ENCODE data around the gene LPCAT4.
"Not testable (repeated sequence)": the region's sequence is repeated elsewhere in the genome, so short reads cannot be mapped to it uniquely, and the experiment has no call there.

The LPCAT4 gene

DNA sequence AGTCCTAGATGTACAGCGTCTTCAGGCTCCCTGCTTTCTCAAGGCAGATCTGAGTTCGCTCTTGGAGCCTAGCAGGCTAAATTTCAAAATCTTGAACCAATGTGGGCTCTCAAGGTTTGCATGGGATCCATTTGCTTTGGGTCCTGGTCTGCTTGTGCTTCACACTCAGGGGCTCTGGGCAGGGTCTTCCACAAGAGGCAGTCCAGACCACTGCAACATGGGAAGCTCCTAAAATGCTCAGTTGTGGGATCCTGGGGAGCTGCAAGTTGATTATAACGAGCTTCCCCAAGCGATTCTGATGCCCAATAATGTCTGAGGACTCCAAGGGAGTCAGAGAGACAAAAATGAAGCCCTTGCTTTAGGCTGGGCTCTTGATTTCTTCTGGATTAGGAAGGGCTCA is 17.2 kb downstream of the LPCAT4 start:
- TF ChIP-seq, protein P1, sequence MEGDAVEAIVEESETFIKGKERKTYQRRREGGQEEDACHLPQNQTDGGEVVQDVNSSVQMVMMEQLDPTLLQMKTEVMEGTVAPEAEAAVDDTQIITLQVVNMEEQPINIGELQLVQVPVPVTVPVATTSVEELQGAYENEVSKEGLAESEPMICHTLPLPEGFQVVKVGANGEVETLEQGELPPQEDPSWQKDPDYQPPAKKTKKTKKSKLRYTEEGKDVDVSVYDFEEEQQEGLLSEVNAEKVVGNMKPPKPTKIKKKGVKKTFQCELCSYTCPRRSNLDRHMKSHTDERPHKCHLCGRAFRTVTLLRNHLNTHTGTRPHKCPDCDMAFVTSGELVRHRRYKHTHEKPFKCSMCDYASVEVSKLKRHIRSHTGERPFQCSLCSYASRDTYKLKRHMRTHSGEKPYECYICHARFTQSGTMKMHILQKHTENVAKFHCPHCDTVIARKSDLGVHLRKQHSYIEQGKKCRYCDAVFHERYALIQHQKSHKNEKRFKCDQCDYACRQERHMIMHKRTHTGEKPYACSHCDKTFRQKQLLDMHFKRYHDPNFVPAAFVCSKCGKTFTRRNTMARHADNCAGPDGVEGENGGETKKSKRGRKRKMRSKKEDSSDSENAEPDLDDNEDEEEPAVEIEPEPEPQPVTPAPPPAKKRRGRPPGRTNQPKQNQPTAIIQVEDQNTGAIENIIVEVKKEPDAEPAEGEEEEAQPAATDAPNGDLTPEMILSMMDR (IDR thresholded peaks at IDR 0.05; ENCODE audit: low read depth, low read length, missing control alignments) = no peak
- no peak overlapping the region for H3K4me3 ChIP-seq (ENCODE audit: low read depth, low read length)
- in situ Hi-C loops (cut with HindIII; ENCODE audit: low sequenced_read_pairs) = no loop called here
- DNase-seq (ENCODE audit: low read depth) = no peak

DNA sequence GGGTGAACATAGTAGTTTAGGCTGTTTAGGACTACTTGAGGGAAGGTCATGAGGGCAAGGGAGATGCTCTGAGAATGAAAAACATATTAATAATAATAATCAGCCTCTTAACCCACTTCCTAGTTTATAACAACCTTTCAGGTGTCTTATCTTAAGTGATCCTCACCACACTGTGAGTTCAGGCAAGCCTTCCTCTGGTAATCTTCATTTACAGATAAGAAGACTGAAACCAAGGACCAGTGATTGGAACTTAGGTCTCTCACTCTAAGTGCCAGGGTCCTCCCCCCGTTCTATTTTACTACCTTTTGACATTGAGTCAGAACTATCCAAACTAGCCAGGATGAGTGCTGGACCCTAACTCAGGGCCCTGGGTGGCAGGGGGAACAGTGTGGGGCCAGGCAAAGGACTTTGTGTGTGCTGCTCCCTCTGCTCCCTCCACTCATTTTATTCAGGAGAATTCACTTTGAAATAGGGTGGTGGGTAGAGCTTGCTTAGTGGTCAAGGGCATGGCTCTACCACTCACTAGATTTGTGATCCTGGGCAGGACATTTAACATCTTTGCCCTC is 18.2 kb downstream of the LPCAT4 start:
- DNase-seq (ENCODE audit: low read depth) = no peak
- TF ChIP-seq, protein P1 (IDR thresholded peaks at IDR 0.05; ENCODE audit: low read depth, low read length, missing control alignments) = no peak
- in situ Hi-C loops (cut with HindIII; ENCODE audit: low sequenced_read_pairs) = no loop called here
- H3K4me3 ChIP-seq (ENCODE audit: low read depth, low read length) = no peak overlapping the region

DNA sequence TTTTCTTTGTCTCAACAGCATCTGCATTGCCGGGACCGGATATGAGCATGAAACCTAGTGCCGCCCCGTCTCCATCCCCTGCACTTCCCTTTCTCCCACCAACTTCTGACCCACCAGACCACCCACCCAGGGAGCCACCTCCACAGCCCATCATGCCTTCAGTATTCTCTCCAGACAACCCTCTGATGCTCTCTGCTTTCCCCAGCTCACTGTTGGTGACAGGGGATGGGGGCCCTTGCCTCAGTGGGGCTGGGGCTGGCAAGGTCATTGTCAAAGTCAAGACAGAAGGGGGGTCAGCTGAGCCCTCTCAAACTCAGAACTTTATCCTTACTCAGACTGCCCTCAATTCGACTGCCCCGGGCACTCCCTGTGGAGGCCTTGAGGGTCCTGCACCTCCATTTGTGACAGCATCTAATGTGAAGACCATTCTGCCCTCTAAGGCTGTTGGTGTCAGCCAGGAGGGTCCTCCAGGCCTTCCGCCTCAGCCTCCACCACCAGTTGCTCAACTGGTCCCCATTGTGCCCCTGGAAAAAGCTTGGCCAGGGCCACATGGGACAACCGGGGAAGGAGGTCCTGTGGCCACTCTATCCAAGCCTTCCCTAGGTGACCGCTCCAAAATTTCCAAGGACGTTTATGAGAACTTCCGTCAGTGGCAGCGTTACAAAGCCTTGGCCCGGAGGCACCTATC is 18.9 kb downstream of the LPCAT4 start:
- no peak overlapping the region for H3K4me3 ChIP-seq (ENCODE audit: low read depth, low read length)
- in situ Hi-C loops (cut with HindIII; ENCODE audit: low sequenced_read_pairs) = no loop called here
- no peak for DNase-seq (ENCODE audit: low read depth)
- TF ChIP-seq, protein P1 (IDR thresholded peaks at IDR 0.05; ENCODE audit: low read depth, low read length, missing control alignments) = no peak

DNA sequence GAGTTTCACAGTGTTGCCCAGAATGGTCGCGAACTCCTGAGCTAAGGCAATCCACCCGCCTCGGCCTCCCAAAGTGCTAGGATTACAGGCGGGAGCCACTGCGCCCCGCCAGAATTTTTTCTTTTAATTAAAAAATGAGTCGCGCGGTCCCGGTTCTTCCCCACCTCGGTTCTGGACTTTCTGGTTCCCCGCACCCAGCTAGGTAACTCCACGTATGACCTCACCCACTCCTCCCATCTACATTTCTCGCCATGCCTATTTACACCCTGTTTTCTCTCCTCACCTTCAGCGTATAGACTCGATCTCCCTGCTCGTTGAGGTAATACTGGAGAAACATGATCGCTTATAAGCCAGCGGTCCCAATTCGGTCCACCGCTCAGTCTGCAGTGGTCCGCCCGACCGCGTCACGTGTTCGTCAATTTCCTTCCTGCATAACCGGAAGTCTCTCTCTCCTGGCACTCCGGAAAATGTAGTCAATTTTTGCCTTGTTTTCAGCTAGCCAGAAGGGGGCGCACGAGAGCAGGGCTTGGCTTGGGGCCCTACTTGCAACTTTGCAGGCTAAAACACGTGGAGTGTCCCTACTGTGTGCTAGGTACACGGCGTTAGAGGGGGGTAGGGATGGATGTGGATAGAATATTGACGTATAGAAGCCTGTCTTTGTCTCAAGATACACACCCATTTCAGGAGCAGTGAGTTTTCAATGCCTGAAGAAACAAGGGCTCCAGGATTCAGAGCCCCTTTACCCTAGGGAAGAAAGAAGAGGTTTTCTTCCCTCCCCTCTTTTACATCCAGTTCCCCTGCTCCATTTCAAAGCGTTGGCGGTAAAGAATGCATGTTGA is 24.0 kb downstream of the LPCAT4 start, which contains the start of the genes NOP10 and NUTM1:
TSS of gene NOP10 (minus strand) at position 400 of the 839 bp plus-strand sequence. CDS start at position 337, 63 bp downstream.
TSS of gene NUTM1 (plus strand) at position 579 of the 839 bp plus-strand sequence. CDS start 382 bp downstream, outside the sequence.
- TF ChIP-seq, protein P1 (IDR thresholded peaks at IDR 0.05; ENCODE audit: low read depth, low read length, missing control alignments) = peak; percentile 92
- peak; percentile 86 for DNase-seq (ENCODE audit: low read depth)
- in situ Hi-C loops (cut with HindIII; ENCODE audit: low sequenced_read_pairs) = no loop called here
- peak within 1 kb of the TSS; percentile 60 for H3K4me3 ChIP-seq (ENCODE audit: low read depth, low read length)

DNA sequence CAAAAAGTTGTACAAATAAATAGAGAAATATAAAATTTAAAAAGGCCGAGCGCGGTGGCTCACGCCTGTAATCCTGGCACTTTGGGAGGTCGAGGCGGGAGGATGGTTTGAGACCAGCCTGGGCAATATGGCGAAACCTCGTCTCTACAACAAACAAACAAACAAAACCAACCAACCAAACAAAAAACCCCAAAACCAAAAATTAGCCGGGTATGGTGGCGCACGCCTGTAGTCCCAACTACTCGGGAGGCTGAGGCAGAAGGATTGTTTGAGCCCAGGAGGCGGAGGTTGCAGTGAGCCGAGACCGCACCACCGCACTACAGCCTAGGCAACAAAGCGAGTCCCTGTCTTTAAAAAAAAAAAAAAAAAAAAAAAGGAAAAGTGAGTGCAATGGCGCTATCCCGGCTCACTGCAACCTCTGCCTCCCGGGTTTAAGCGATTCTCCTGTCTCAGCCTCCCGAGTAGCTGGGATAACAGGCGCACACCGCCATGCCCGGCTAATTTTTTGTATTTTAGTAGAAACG is 24.7 kb downstream of the LPCAT4 start:
- in situ Hi-C loops (cut with HindIII; ENCODE audit: low sequenced_read_pairs); DNase-seq (ENCODE audit: low read depth): not testable (repeated sequence)
- peak overlapping the region; percentile 60 for H3K4me3 ChIP-seq (ENCODE audit: low read depth, low read length)

DNA sequence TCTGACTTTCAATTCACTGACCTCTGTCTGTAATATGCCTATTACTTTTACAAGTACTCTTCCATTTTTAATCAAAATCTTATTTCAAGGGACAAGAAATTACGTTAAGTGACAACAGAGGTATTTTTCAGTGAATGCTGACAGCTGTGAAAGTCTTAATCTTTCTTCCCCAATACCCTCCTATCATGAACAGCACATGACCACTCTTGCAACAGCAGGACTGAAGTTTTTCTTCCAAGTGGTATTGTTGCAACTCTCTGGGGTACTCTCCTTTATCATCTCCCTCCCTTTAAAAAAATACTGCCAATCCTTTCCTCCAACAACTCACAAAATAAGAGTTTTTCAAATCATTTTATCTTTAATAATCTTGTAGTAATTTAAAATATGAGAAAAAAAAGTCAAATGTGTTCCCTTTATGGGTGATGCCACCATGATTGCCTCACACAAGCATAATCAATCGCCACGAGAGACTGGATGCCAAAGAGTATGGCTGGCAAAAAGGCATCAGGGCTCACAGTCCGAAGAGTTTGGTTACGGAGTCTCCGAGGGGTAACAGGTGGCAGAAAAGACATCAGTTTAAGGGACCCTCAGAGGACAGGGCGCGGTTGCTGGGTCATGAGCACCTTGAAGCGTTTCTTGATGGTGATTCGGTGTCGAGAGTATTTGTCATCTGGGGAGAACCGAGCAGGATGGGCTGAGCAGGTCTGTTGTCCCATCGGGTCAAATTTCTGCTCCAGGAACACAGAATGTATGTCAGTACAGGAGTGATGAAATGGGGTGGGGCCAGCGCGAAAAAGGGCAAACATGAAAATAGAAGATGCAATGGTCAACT is 25.4 kb downstream of the LPCAT4 start:
- TF ChIP-seq, protein P1 (IDR thresholded peaks at IDR 0.05; ENCODE audit: low read depth, low read length, missing control alignments) = no peak
- no peak for DNase-seq (ENCODE audit: low read depth)
- in situ Hi-C loops (cut with HindIII; ENCODE audit: low sequenced_read_pairs) = no loop called here
- peak overlapping the region; percentile 60 for H3K4me3 ChIP-seq (ENCODE audit: low read depth, low read length)
